Astrocyte (in vitro differentiated cells and primary cell): ENCODE data around the gene SUMO3.

Source experiments
- CTCF ChIP-seq: IDR thresholded peaks from 2 replicates; pipeline ENCODE4 v1.5.1; 2011; ENCODE audit warnings: low read depth, mild to moderate bottlenecking, inconsistent platforms, low read length, moderate library complexity; ENCODE audit not compliant: insufficient read depth
- EZH2 ChIP-seq: IDR thresholded peaks from 2 replicates; pipeline ENCODE4 v1.6.1; 2012; ENCODE audit warnings: mild to moderate bottlenecking, low read length, inconsistent platforms; ENCODE audit not compliant: insufficient read depth

- TF ChIP-seq CTCF (no peak), EZH2 (no peak)
Observed at GRCh38 chr21:44764319-44765230, 53.3 kb downstream of the SUMO3 start.
